Activated CD4-positive, alpha-beta T cell treated with anti-CD3 and anti-CD28 coated beads for 4 hours (primary cell): Measurements from ENCODE around the gene SLC23A1.
"Not testable (repeated sequence)": the region's sequence is repeated elsewhere in the genome, so short reads cannot be mapped to it uniquely, and the experiment has no call there.

Experiments used
- DNase-seq, 2 donors: peaks; one replicate each; pipeline ENCODE4 v3.0.0-alpha.2; 2020

SLC23A1 gene

GRCh38 chr5:139383275-139383992, at the start of gene SLC23A1:
TSS of gene SLC23A1 (minus strand) at chr5:139383297. CDS start at chr5:139383253, 44 bp downstream.
- DNase-seq, result no peak

DNA sequence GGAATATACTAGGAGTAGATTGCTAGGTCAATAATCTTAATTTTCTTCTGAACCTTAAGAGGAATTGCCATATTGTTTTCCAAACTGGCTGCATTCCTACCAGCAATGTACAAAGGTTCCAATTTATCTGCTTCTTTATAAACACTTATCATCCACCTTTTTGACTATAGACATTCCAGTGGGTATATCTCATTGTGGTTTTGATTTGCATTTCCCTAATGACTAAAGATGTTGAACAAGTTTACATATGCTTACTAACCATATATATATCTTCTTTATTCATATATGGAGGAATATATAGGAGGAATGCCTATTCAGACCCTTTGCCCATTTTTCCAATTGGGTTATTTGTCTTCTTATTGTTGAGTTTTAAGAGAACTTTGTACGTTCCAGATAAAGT, 48.6 kb upstream of the SLC23A1 start:
- DNase-seq, result no peak

- no peak for DNase-seq
These were observed 46.9 kb upstream of the SLC23A1 start for GRCh38 chr5:139430015-139430414.

DNA sequence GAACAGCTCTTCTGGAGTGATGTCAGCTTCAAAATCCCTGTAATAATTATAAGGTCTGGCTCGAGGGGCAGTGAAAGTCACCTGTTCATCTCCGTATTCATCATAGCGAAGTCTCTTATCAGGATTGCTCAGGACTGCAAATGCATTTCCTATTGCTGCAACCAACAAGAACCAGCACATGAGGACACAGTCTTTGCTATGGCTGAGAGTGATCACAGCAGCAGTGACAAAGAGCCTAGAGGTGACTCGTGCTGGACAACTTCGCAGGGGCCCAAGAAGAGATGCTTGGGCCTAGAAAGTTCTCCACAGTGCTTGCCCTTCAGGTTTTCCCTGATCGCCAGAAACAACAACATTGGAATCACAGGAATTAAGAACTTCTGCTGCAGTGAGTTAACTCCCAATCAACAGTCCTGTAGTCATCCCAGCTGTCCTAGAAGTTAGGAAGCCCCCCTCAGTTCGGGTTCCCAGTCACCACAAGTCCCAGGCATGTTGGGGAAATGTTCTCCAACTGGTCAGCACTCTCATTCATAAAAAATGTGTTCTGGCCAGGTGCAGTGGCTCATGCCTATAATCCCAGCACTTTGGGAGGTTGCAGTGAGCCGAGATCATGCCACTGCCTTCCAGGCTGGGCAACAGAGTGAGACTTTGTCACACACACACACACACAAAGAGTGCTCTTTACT, 43.2 kb upstream of the SLC23A1 start:
- no peak for DNase-seq

DNA sequence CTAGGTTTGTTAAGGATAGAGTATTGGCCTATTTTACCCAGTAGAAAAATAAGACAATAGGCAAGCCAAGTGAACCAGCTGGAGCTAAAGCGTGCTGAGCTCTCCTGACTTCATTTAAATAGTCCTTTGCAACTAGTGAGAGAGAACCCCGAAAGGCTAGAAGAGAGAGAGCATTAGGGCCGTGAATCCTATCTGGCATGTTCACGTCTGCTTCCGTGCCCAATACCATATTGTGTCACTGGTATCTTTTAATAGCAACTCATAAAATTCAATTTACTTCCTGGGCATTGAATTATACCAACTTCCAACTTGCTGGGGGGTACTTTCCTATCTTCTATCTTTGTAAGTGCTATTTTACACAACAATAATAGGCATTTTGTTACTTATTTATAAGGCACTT, 42.4 kb upstream of the SLC23A1 start:
- no peak for DNase-seq

- DNase-seq, result peak; percentile 45 to 68
These were observed 39.3 kb upstream of the SLC23A1 start for GRCh38 chr5:139422307-139422893.

DNA sequence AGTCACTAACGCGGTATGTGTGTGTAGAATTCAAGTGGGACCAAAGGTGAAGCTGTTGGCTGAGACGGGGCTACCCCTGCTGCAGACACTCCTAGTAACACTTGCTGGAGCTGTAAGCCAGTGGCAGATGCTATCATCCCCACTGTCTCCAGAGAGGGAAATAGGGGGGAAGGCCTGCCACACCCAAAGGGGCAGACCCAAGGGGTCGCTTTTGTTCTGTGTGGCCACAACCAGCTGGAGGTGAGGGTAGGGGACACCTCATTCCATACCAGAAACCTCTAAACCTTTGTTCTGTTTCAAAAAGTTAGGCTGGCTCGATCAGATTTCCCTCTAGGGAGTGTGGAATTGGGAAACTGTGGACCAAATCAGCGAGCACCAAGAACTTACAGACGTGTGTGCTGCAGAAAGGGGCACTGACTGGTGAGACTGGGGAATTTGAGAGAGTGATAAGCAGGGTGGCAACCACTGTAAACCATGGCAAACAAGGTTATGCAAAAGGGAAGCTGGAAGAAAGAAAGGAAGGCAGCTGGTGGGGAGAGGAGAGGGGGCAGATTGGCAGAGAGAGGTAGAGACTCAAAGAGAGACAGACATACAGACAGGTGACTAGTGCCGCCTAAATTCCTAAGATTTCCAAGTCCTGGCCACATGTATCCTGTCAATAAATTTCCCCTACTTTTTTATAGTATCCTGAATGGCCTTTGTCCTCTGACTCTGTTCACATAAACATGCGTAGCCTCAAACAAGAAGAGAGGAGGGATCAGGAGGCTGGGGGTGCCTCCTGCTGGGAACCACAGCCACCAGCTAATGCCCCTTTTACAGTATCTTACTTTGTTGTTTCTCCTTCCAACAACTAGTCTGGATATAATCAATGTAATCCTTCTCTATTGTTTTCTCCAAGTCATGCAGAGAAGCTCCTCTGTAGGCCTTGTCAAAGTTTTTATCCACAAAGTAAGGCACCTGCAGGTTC, 36.4 kb upstream of the SLC23A1 start:
- no peak for DNase-seq

- DNase-seq, result no peak
These were observed 35.7 kb upstream of the SLC23A1 start for GRCh38 chr5:139418793-139419192.

- no peak for DNase-seq
These were observed 34.1 kb upstream of the SLC23A1 start for GRCh38 chr5:139417214-139417613.

GRCh38 chr5:139416651-139417050, 33.6 kb upstream of the SLC23A1 start:
- no peak for DNase-seq

GRCh38 chr5:139415869-139416268, 32.8 kb upstream of the SLC23A1 start:
- DNase-seq, result no peak

DNA sequence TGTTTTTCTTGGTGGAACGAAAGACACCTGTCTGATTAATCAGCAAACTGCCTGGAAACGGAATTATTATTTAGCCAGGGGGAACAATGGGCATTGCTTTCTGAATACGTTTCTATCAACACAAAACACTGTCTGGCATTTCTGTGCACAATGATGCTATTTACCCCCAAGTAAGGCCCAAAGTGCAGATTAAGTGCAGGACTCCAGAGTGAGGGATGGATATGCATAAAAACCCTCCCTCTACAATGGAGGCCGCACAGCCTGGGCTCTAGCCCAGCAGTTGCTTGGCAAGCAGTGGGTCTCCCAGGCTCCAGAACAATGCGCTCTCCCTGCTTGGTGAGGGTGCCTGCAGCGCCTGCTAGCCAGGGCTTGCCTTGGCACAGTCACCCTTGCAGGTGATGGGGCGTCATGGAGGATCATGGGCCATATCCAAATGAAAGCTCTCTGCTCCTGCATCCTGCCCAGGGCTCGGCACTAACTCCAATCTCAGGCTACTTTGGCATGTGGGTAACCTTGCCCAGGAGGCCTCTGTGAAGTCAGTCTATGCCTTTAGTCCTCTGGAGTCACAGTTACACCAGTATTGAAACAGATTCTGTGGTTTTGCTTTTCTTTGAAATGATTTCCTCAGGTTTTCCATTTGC, 32.2 kb upstream of the SLC23A1 start:
- no peak for DNase-seq

GRCh38 chr5:139414581-139415130, 31.6 kb upstream of the SLC23A1 start:
- DNase-seq, result no peak

DNA sequence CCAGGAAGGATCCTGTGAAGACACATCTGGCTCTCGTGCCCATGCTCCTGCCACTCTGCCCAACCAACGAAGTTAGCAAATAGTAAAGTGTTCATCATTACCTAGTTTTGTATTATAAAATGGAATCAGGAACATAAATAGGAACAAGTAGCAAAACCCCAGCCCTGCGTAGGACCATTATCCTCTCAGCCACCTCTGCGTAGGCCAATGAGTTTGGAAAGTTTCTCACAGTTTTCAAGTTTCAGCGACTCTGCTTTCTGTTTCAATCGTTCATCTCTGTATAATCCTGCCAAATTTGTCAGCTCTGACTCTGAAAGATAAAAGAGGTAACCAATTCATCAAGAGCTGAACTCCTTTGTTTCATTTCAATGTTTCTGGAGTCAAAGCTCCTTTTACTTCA, 30.9 kb upstream of the SLC23A1 start:
- DNase-seq, result no peak

- DNase-seq, result no peak
These were observed 30.1 kb upstream of the SLC23A1 start for GRCh38 chr5:139413153-139413552.

GRCh38 chr5:139410993-139411828, 28.1 kb upstream of the SLC23A1 start:
- no peak for DNase-seq

- DNase-seq, result no peak
These were observed 27.3 kb upstream of the SLC23A1 start for GRCh38 chr5:139410121-139410992.

- not testable (repeated sequence) for DNase-seq
These were observed 26.0 kb upstream of the SLC23A1 start for GRCh38 chr5:139409116-139409515.

DNA sequence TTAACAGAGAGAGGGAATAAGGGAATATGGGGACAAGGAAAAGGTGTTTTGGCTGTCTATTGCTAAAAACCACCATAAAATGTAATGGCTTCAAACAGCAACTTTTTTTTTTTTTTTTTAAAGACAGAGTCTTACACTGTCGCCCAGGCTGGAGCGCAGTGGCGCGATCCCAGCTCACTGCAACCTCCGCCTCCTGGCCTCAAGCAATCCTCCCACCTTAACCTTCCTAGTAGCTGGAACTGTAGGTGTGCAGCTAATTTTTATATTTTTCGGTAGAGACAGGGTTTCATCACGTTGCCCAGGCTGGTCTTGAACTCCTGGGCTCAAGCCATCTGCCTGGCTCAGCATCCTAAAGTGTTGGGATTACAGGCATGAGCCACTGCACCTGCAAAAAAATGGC, 25.1 kb upstream of the SLC23A1 start:
- no peak for DNase-seq

DNA sequence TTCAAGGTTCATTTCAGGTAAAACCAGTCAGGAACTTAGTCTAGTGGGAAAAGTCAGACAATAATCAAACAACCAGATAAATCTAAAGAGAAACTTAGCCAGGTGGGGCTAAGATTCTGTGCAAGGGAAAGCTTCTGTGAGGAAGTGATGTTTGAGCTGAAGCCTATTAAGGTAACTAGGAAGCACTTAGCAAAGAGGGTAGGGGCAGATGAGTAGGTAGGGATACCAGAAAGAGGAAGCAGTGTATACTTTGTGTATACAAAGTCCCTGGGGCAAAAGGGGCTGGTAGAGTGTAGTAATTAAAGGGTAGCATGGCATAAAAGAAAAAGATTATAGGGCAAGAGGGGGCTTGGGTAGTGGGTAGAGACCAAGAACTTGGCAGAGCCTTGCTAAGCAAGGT, 24.4 kb upstream of the SLC23A1 start:
- DNase-seq, result no peak
